SK-N-SH treated with all-trans-retinoic acid at 6 μM for 48 hours (cell line): ENCODE measurements around the gene BEND5.

Experiments
- ESRRG ChIP-seq: fragments of 250-450 bp; sonication (Bioruptor Pico); IDR thresholded peaks from 2 replicates; pipeline ENCODE4 v1.6.1; 2021; ENCODE audit warnings: mild to moderate bottlenecking
- ISL1 ChIP-seq: fragments of 250-450 bp; sonication (Bioruptor Pico); IDR thresholded peaks from 2 replicates; pipeline ENCODE4 v2.1.2; 2022; ENCODE audit warnings: mild to moderate bottlenecking, moderate library complexity
- PATZ1 ChIP-seq: fragments of 250-450 bp; sonication (Bioruptor Pico); IDR thresholded peaks from 2 replicates; pipeline ENCODE4 v1.8.0; 2020; ENCODE audit warnings: mild to moderate bottlenecking, moderate library complexity, borderline replicate concordance
- RARB ChIP-seq: fragments of 250-450 bp; sonication (Bioruptor Pico); IDR thresholded peaks from 2 replicates; pipeline ENCODE4 v1.8.0; 2021; ENCODE audit warnings: mild to moderate bottlenecking, moderate library complexity
- SNAI2 ChIP-seq: fragments of 250-450 bp; sonication (Bioruptor Pico); IDR thresholded peaks from 2 replicates; pipeline ENCODE4 v1.5.0; 2020; ENCODE audit warnings: mild to moderate bottlenecking, moderate library complexity
- TCF4 ChIP-seq: fragments of 250-450 bp; sonication (Bioruptor Pico); IDR thresholded peaks from 2 replicates; pipeline ENCODE4 v1.8.0; 2021; ENCODE audit warnings: mild to moderate bottlenecking, moderate library complexity, borderline replicate concordance
- ZFP30 ChIP-seq: fragments of 450-650 bp; formaldehyde crosslinking; IDR thresholded peaks from 2 replicates; pipeline ENCODE4 v1.5.0; 2022; ENCODE audit warnings: mild to moderate bottlenecking, moderate library complexity
- ZNF70 ChIP-seq: fragments of 450-650 bp; formaldehyde crosslinking; IDR thresholded peaks from 2 replicates; pipeline ENCODE4 v1.5.0; 2020; ENCODE audit warnings: mild to moderate bottlenecking, moderate library complexity

DNA sequence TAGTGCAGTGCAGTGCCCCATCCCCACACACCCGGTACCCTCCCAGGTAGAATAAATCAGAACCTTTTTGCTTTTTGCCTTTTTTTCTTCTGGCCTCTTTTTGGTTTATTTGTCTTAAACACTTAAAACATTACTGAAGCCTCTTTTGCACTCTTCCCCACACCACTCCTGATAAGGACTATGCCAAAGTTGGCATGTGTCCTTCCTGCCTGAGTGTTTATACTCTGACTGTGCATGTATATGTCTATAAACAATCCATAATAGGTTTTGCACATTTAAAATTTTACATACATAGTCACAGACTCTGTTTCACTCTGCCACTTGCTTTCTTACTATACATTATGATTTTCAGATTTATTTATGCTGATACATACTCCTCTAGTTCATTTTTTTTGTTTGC lies 59.6 kb downstream of the BEND5 start:
- TF ChIP-seq PATZ1 (no peak), TCF4 (CRISPR knock-in tag) (no peak), SNAI2 (no peak), RARB (CRISPR knock-in tag) (no peak), ISL1 (CRISPR knock-in tag) (no peak), ZFP30 (no peak), ZNF70 (CRISPR knock-in tag) (no peak), ESRRG (CRISPR knock-in tag) (no peak)
